IPS-18c (cell line): Measurements from ENCODE around the gene CST6.

ENCODE experiments used
- H3K4me3 ChIP-seq: 2 replicates; pipeline ENCODE4 v1.7.0; 2013; ENCODE audit warnings: low read depth, mild to moderate bottlenecking, low read length, moderate library complexity; ENCODE audit not compliant: insufficient read depth
- H3K9me3 ChIP-seq: one replicate; pipeline ENCODE4 v1.6.1; 2013; ENCODE audit warnings: mild to moderate bottlenecking, low read length, moderate library complexity; ENCODE audit not compliant: control insufficient read depth, insufficient read depth

The CST6 gene

DNA sequence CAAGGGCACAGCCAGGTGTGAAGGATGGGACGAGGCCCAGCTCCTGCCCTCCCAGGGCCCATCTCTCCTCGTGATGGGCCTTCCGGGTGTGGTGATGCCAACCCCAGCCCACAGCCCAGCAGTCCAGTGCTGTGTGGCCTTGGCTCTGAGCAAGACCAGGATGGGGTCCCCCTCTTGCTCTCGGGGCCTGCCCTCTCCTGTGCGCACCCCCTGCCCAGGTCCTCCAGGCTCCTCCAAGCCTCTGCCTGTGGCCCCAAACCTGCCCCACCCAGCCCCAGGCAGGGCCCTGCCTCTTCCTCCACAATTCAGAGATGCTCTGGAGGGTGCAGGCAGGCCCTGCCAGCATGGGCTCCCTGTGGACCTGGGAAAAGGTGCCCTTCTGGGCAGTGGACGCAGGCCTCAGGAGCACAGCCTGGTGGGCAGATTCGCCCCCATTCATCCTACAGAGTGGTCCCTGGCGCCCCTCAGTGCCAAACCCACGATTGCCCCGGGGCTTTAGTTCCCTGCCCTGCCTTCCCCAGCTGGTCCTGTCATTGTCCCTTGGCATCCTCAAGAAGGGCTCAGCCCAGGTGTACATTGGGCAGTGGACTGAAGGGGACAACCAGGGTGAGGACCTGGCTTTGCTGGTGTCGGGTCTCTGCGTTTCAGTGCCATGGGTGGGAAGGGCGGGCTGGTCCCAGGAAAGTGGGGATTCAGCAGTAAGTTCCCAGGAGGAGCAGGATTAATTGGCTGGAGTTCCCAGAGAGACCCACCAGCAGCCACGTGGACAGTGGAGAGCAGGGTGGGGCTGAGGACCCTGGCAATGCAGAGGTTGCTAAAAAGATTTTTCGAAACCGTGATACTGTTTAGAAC is 29.6 kb upstream of the CST6 start:
- peaks cover 2% of the 10 kb centered on the region for H3K9me3 ChIP-seq
- no peak overlapping the region for H3K4me3 ChIP-seq

DNA sequence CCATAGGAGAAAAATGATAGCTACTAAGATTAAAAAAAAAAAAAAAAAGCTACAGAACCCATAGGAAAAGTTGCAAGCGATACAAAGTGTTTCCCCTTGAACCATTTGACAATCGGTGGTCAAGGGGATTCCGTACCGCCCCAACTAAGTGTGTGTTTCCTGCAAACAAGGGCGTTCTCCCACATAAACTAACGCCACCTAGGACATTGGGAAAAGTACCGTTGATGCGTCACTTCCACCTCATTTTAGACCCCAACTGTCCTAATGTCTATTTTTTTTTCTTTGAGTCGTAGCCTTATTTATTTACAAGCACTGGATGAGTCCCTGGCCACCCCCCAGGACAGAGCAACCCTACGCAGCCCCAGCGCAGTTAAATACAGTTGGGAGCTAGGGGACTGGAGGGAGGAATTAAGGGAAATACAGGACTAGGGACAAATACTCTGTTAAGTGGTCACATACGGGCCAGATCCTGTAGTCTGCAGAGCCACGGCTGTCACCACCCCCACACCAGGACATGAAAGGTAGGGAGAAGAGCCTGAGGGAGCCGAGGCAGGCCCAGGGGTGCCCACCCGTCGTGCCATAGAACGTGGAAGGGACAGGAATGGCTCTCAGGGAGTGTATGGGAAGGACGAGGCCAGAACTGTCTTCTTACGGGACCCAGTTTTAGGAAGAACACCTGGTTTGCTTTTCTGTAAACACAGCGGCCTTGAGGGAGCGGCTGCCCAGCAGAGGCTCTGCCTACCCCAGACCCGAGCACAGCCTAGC is 28.8 kb upstream of the CST6 start:
- Histone ChIP-seq H3K9me3 (no peaks in the 10 kb centered on the region), H3K4me3 (no peak overlapping the region)

DNA sequence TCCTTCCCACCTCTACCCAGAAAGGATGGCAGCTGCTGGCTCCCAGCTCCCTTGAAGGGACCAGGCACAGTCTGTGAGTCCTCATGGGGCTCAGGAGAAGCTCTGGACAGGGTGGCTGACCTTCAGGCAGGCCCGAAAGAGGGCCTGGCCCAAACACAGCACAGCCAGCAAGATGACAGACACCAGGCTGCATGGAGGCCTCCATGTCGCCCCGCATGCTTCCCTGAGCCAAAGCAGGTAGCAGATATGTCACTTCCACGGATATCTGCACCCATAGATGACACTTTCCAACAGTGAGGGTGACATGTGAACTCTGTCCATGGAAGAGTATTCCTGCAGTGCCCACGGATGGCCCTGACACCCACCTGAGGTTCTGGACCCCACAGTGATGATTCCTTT is 28.2 kb upstream of the CST6 start:
- no peak overlapping the region for H3K4me3 ChIP-seq
- H3K9me3 ChIP-seq, result no peaks in the 10 kb centered on the region

DNA sequence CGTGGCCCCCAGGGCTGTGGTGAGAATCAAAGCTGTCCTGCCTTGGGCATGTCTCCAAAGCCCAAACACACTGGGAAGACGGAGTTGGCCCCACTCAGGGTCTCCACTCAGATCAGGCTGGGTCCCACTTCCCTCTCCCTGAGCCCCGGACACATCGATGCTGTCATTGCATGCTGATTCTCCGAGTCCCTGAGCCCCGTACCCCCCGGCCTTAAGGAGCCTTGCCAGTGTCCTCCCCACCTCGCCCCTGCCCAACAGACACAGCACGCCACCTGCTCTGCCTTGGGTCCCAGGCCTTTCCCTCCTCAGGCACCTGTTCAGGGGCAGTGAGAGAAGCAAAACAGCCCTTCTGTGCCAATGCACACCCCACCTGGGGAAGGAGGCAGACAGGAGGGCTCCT is 24.5 kb upstream of the CST6 start:
- Histone ChIP-seq H3K4me3 (no peak overlapping the region), H3K9me3 (no peaks in the 10 kb centered on the region)

DNA sequence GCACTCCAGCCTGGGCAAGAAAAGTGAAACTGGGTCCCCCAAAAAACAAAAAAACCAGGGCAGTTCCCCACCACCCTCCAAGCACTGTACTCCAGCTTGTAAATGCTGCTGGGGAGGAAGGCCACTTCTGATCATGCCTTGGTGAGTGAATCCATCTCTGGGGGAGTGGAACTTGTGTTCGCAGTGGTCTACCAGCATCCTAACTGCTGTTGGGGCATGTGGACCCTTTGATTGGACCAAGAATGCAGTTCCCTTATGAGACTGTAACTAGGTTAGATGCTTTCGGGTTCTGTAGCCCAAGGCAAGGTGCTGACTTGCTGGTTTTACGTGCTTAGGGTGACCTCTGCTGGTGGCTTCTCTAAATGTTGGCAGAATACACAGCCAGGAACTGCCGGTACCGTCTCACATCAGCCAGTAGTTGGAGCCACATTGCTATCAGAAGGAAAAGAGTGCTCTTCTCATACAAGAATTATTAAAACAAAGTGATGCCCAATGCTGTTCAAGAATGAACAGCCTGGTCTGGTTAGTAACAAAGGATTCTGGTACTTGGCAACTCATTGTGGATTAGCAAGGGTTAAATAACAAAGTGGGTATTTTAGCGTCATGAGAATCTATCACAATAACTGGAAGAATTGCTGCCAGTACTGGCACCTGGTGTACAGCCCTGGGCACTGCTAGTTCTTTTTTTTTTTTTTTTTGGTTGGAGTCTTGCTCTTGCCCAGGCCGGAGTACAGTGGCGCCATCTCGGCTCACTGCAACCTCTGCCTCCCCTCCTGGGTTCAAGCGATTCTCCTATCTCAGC is 22.8 kb upstream of the CST6 start:
- no peaks in the 10 kb centered on the region for H3K9me3 ChIP-seq
- no peak overlapping the region for H3K4me3 ChIP-seq

DNA sequence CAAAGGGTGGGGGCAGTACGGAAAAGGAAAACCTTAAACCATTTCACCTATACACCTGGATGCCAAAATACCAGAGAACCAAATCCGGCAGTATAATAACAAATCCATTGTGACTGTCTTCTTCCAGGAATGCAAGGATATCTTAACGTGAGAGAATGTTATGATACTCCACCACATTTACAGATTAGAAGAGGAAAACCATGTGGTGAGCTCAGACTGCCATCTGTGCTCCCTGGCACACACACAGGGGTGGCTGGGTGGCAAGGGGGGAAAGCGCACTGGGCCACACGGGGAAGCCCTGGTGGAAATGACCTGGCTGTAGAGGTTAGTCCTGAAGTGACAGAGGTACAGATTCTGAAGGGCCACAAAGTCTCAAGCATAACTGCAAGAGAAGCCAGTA is 19.8 kb upstream of the CST6 start:
- no peaks in the 10 kb centered on the region for H3K9me3 ChIP-seq
- H3K4me3 ChIP-seq, result no peak overlapping the region

DNA sequence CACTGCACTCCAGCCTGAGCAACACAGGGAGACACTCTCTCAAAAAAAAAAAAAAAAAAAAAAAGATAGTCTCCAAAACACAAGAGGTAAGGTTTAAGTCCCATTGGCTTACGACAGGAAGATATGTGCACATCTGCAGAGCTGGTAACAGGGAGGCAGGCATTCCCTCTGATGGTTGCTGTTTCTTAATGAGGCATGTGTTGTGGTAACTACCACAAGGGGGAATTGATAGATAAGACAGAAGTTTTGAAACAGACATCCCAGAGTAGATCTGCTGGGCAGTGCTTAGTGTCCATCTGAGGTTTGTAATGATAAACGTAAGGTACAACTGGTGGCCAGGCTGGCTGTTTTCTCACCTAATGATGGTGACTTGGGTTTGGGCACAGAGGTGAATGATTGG is 14.5 kb upstream of the CST6 start:
- no peak overlapping the region for H3K4me3 ChIP-seq
- no peaks in the 10 kb centered on the region for H3K9me3 ChIP-seq

DNA sequence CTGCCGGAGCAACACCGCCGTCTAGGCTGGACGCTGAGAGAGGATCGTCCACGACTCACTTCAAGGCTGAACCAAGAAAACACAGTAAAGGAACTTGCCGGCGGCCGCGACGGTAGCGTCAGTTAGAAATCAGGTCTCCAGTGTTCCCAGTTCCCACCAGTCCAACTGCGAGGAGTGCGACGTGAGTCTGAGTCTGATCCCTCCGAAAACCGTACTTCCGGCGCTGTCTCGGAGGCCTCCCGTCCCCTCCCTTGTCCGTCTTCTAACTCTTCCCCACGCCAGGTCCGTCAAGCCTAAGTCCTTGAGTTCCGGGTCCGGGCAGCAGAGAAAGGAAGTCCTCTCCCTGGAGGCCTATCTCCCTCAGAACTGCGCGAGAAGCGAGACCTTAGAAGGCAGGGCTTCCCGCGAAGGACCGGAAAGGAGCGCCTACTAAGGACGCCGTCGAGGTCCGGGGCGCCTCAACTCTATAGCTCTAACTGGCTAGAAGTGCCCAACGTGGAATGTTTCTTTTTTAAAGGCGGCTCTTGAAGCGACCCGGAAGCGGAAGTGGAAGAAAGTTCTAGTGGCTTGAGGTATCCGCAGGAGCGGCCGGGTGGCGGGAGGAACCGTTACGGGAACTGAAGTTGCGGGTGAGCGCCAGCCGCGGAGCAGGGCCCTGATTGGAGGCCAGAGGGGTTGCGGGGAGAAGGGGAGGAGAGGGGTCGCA is 9.7 kb upstream of the CST6 start, which contains the start of the genes BANF1 and EIF1AD:
Gene BANF1, plus strand, starts transcription at position 562 of the 706 bp plus-strand sequence. CDS start 748 bp downstream, outside the sequence.
Gene EIF1AD, minus strand, starts transcription at position 216 of the 706 bp plus-strand sequence. CDS start 1,768 bp downstream, outside the sequence.
- peak within 1 kb of the TSS; percentile 100 for H3K4me3 ChIP-seq
- H3K9me3 ChIP-seq, result no peaks in the 10 kb centered on the region

DNA sequence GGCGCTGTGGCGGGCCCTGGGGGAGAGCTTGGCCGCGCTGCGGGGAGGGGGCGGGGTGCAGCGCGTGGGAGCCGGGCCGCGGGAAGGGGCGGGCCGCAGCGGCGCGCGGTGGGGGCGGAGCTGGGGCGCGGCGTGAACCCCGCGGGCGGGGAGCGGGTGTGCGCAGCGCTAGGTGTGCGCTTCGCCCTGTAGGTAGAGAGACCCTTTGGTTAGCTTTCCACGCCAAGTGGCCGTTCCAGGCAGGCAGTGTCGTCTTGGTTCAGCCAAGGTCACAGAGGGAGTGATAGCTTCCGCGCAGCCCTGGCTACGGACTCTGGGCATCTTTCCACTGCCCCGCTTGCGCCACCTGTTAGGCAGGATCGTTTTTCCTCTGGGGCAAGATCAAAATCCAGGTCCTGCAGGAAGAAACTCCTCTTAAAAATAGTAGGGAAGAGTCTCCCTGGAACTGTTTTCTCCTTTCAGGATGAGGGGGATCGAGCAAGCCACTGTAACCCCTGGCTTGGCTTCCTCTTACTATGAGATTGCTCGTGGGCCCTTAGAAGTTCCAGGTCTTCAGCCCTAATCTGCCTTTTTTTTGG is 9.1 kb upstream of the CST6 start:
- peak overlapping the region; percentile 100 for H3K4me3 ChIP-seq
- no peaks in the 10 kb centered on the region for H3K9me3 ChIP-seq

DNA sequence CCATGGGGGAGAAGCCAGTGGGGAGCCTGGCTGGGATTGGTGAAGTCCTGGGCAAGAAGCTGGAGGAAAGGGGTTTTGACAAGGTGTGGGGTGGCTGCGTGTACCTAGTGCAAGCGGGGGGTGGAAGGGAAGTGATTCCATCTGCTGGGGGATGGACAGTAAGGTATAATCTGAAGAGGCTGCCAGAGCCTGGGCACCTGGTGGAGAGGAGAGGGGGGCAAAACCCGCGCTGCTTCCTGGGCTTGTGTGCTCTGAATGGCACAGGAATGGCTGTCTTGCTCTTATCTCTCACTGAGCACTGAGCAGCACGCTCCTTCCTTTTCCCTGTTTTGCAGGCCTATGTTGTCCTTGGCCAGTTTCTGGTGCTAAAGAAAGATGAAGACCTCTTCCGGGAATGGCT is 8.5 kb upstream of the CST6 start:
- no peaks in the 10 kb centered on the region for H3K9me3 ChIP-seq
- H3K4me3 ChIP-seq, result peak overlapping the region; percentile 100

DNA sequence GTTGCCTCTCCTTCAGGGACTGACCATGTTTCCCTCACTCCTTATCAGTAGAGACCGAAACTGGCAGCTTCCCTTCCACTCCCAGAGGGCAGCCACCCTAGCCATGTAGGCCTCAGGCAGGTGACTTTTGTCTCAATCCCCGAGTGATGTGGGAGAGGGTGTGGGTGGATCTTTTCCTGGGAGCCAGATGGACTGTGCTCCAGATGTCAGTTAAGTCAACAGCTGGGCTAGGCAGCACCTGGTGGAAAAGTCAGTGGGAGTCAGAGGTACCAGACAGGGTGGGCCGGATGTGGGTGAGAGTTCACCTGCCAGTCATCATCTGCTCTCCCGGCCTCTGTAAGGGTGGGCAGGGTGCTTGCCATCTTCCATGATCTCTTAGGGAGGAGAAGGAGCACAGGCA is 7.6 kb upstream of the CST6 start:
- H3K9me3 ChIP-seq, result no peaks in the 10 kb centered on the region

DNA sequence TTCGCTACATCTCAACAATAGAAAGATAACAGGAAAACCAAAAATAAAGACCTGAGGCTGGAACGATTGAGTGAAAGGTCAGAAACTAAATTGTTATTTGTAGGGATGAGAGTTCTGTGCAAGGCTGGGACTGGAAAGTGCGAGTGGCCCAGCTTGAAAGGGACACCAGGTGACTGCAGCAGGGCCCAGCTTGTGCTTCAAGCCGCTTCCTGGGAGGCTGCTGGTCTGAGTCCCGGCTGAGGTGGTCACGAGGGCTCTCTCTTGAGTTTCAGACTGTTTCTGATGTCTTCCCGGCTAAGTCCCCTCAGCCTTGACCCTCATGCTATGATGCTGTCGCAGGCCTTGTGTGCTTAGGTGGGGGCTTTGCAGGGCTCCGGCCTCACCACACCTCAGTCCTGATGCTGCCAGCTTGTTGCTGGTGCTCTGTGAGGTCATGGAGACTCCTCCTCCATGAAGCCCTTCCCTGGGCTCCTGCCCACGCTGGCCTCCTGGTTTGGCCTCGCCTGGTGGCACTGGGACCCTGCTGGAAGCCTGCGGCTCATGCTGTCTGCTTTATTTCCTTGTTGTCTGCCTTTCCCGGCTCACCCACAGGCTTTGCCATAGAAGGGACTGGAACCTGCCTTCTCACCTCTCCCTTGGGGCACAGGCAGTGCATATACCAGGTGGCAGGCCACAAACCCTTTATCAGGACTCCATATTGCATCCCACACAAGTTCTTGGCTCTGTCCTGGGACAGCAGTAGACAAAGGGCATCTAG is 5.5 kb upstream of the CST6 start:
- Histone ChIP-seq H3K9me3 (no peaks in the 10 kb centered on the region), H3K4me3 (no peak overlapping the region; the same call in 1 of the 2 replicates)

More for the DNA sequence above, 7.6 kb upstream of the CST6 start:
- H3K4me3 ChIP-seq, result no peak overlapping the region

DNA sequence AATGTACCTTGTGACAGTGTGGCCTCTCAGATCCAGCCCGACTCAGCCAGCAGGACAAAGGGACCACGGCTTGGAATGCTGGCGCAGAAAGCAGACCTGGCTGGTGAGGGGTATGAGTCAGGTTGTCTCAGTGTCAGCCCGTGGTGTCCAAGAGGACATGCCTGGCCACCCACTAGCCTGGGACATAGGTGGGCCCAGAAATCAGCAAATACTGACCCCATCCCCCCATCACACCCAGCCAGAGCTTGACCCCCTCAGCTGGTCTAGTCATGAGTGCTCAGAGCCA is 5.0 kb upstream of the CST6 start:
- Histone ChIP-seq H3K4me3 (no peak overlapping the region; the same call in 1 of the 2 replicates), H3K9me3 (no peaks in the 10 kb centered on the region)

DNA sequence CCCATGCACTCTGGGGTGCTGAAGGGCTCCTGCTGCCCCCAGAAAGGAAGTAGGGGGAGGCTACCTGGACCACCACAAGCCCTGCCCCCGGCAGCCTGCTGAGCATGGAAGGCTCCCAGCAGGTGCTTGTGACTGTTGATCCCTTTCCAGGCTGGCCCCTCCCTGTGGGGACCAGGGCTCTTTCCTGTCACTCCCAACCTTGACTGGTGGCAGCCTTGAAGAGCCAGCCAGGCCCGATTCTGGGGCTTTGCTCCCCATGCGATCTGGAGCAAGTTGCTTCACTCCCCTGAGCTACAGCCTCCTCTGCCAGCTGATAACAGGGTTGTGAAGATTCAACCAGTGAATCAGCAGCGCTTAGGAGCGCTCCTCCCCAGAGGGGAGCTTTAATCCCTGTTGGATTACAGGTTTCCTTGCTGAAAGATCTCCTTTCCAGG is 4.6 kb upstream of the CST6 start:
- H3K4me3 ChIP-seq, result no peak overlapping the region
- H3K9me3 ChIP-seq, result no peaks in the 10 kb centered on the region

DNA sequence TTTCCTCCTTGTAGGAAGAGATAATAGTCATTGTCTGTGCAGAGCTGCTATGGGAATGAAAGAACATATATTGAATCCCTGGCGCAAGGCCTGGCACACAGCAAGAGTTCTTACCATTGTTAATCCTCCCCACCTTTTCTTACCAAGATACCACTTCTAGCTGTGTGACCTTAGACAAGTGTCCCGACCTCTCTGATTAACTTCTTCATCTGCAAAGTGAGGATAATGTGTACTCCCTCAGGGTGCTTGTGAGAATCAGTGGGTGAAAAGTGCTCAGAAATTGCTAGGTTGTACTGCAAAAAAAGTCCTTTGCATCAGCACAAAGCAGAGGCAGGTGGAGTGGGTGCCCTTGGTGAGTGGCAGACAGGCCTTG is 3.7 kb upstream of the CST6 start:
- no peaks in the 10 kb centered on the region for H3K9me3 ChIP-seq
- H3K4me3 ChIP-seq, result no peak overlapping the region

DNA sequence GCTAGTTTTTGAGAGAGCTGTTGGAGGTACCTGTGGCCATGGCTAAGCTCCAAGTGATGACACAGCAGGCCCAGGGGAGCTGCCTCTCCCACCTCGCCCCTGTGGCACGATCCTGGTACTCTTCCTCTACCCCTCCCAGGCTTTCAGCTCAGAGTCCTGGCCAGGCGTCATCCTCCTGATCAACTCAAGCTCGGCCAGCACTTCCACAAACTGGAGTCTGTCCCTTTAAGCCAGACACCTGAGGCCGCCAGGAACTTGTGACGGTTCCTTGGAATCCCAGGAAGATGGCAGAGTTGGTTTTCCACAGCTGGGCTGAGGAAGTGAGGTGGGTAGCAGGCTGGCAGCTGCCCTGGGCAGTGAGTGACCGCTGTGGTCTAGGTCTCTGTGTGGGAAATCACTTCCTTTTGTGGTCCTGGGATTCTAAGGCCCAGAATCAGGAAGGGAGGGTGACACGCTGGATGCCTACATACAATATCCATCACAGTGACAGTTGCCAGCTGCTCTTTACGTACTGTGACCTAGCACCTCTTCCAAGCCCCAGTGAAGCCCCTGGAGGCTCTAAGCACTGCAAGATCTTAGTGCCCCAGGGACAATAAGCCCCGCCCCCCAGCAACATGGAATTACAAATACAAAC is 3.2 kb upstream of the CST6 start:
- Histone ChIP-seq H3K9me3 (no peaks in the 10 kb centered on the region), H3K4me3 (no peak overlapping the region)
